Prostate gland (tissue), 2 donors: Measurements from ENCODE around the gene TSSK1B.

ENCODE experiments used
- CTCF ChIP-seq, 4 experiments: fragments of 200-600 bp in 2 of 4; fragments of 450-650 bp in 2 of 4; sonication (generic) in 2 of 4; IDR thresholded peaks; 1 replicate in 3 of 4; 2 replicates in 1 of 4; pipeline ENCODE4 v1.5.1; 2016 to 2019; ENCODE audit warnings: antibody characterized with exemption in 4 of 4, mild to moderate bottlenecking in 2 of 4, moderate library complexity in 2 of 4
- POLR2A ChIP-seq: fragments of 450-650 bp; IDR thresholded peaks from one replicate; pipeline ENCODE4 v1.6.1; 2016; ENCODE audit warnings: antibody characterized with exemption, mild to moderate bottlenecking
- POLR2AphosphoS5 ChIP-seq: sonication (generic); formaldehyde crosslinking; IDR thresholded peaks from one replicate; pipeline ENCODE4 v1.6.1; 2017; ENCODE audit warnings: antibody characterized with exemption

GRCh38 chr5:113433862-113434612 lies 752 bp downstream of the TSSK1B start:
- TF ChIP-seq CTCF (IDR thresholded peaks at IDR 0.05) (no peak), POLR2A (no peak), POLR2AphosphoS5 (no peak)
